ENCODE data around the gene MS4A3. TPM values are rescaled to one million over a fixed set of nuclear protein-coding genes. Genes with fewer than 3 reads are reported as not detected.
"Not testable (repeated sequence)": the region's sequence is repeated elsewhere in the genome, so short reads cannot be mapped to it uniquely, and the experiment has no call there.

Gene MS4A3
- total and polyA plus RNA-seq, 2 of the 4 experiments (the other 2 are of a cell fraction): not detected

- H3K4me1 ChIP-seq (ENCODE audit: control insufficient read depth, insufficient read depth, low read length): no peaks in the 10 kb centered on the region
- POLR2A ChIA-PET (ENCODE audit: unreplicated experiment): no interaction called here
- ATAC-seq (ENCODE audit: low read depth) (no peak), DNase-seq (no peak)
- no peak overlapping the region for H4K5ac ChIP-seq (ENCODE audit: low read depth, low read length)
- no peak overlapping the region for H2AFZ ChIP-seq (replicated peaks; ENCODE audit: low read length, poor library complexity)
- in situ Hi-C loops (cut with MboI; ENCODE audit: low sequenced_read_pairs) (no loop called here), dilution Hi-C loops (cut with HindIII; ENCODE audit: low sequenced_read_pairs, unreplicated experiment) (no loop called here), intact Hi-C loops (cut with micrococcal nuclease) (no loop called here)
- H3K9ac ChIP-seq (ENCODE audit: low read depth, low read length): no peak overlapping the region
- H4K91ac ChIP-seq (ENCODE audit: insufficient read depth, low read depth, low read length): no peak overlapping the region
- H3K18ac ChIP-seq (ENCODE audit: low read depth, low read length): no peak overlapping the region
- no peaks in the 10 kb centered on the region for H3K36me3 ChIP-seq (ENCODE audit: control insufficient read depth, insufficient read depth, low read length)
- no peak overlapping the region for H3K56ac ChIP-seq (ENCODE audit: extremely low read depth, insufficient read depth, low read length)
- H3K4me3 ChIP-seq (ENCODE audit: insufficient read depth, low read depth, low read length): no peak overlapping the region
- no peak overlapping the region for H2AK9ac ChIP-seq (replicated peaks; ENCODE audit: low read depth, low read length, poor library complexity)
- 20% methylated on average over 1 of the region's 8 CpGs; no CpG with 5 or more reads in 1 of the 2 experiments for WGBS, 2 experiments (ENCODE audit: extremely low coverage in 2 of 2, insufficient read length in 1 of 2)
- no peak overlapping the region for H2BK5ac ChIP-seq (ENCODE audit: low read depth, low read length, poor library complexity, severe bottlenecking)
- H3K23ac ChIP-seq (ENCODE audit: low read depth, low read length): no peak overlapping the region
- no peak overlapping the region for H2AK5ac ChIP-seq (ENCODE audit: low read depth, low read length)
- H3K79me1 ChIP-seq (ENCODE audit: low read depth in 1 of 2, low read length in 2 of 2): no peaks in the 10 kb centered on the region
- H2BK20ac ChIP-seq (ENCODE audit: low read depth, low read length): no peak overlapping the region
- H3K27me3 ChIP-seq (ENCODE audit: control insufficient read depth, insufficient read depth, low read length): no peaks in the 10 kb centered on the region
- CTCF ChIA-PET: no interaction called here
- no peak overlapping the region for H2BK120ac ChIP-seq (ENCODE audit: low read depth, low read length)
- H3K27ac ChIP-seq (ENCODE audit: insufficient read depth, low read length): no peak overlapping the region
- H3K9me1 ChIP-seq (ENCODE audit: insufficient read depth, low read length): no peaks in the 10 kb centered on the region
- H3K4me2 ChIP-seq (ENCODE audit: low read depth, low read length): no peak overlapping the region
- TF ChIP-seq MAFK (IDR thresholded peaks at IDR 0.05; ENCODE audit: low read depth, low read length) (no peak), FOS (IDR thresholded peaks at IDR 0.05; ENCODE audit: low read depth, low read length) (no peak), MXI1 (IDR thresholded peaks at IDR 0.05; ENCODE audit: borderline replicate concordance, low read depth, low read length) (no peak), SMC3 (IDR thresholded peaks at IDR 0.05; ENCODE audit: low read depth, low read length) (no peak), BHLHE40 (IDR thresholded peaks at IDR 0.05; ENCODE audit: low read depth, low read length) (no peak), CHD1 (IDR thresholded peaks at IDR 0.05; ENCODE audit: low read depth, low read length) (no peak), RCOR1 (IDR thresholded peaks at IDR 0.05; ENCODE audit: insufficient replicate concordance, low read length) (no peak), POLR2A (IDR thresholded peaks at IDR 0.05; ENCODE audit: low read depth, low read length) (no peak)
- TF ChIP-seq, protein P1, sequence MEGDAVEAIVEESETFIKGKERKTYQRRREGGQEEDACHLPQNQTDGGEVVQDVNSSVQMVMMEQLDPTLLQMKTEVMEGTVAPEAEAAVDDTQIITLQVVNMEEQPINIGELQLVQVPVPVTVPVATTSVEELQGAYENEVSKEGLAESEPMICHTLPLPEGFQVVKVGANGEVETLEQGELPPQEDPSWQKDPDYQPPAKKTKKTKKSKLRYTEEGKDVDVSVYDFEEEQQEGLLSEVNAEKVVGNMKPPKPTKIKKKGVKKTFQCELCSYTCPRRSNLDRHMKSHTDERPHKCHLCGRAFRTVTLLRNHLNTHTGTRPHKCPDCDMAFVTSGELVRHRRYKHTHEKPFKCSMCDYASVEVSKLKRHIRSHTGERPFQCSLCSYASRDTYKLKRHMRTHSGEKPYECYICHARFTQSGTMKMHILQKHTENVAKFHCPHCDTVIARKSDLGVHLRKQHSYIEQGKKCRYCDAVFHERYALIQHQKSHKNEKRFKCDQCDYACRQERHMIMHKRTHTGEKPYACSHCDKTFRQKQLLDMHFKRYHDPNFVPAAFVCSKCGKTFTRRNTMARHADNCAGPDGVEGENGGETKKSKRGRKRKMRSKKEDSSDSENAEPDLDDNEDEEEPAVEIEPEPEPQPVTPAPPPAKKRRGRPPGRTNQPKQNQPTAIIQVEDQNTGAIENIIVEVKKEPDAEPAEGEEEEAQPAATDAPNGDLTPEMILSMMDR (conservative IDR thresholded peaks at IDR 0.05; ENCODE audit: low read depth, low read length): no peak
- H3K14ac ChIP-seq (replicated peaks; ENCODE audit: low read depth, low read length): no peak overlapping the region
- H4K20me1 ChIP-seq (ENCODE audit: insufficient read depth, low read length): no peaks in the 10 kb centered on the region
- H3K4ac ChIP-seq (ENCODE audit: low read depth, low read length): no peak overlapping the region
- H2BK15ac ChIP-seq (ENCODE audit: low read depth, low read length): no peak overlapping the region
- no peaks in the 10 kb centered on the region; the same call in none of the 2 replicates for H3K9me3 ChIP-seq (ENCODE audit: control insufficient read depth, insufficient read depth, low read length)
- H4K8ac ChIP-seq (ENCODE audit: low read depth in 2 of 2, low read length in 2 of 2): no peak overlapping the region
- no TSS peak for BruUV-seq (replicated peaks)
Observed at GRCh38 chr11:60018058-60018457, 38.4 kb upstream of the MS4A3 start.

- H2BK20ac ChIP-seq (ENCODE audit: low read depth, low read length); DNase-seq; intact Hi-C loops (cut with micrococcal nuclease); H2AK5ac ChIP-seq (ENCODE audit: low read depth, low read length); H3K14ac ChIP-seq (replicated peaks; ENCODE audit: low read depth, low read length); H2AK9ac ChIP-seq (replicated peaks; ENCODE audit: low read depth, low read length, poor library complexity); dilution Hi-C loops (cut with HindIII; ENCODE audit: low sequenced_read_pairs, unreplicated experiment); CTCF ChIA-PET; H2AFZ ChIP-seq (replicated peaks; ENCODE audit: low read length, poor library complexity); H4K91ac ChIP-seq (ENCODE audit: insufficient read depth, low read depth, low read length); H3K9ac ChIP-seq (ENCODE audit: low read depth, low read length); H3K4me2 ChIP-seq (ENCODE audit: low read depth, low read length); H3K23ac ChIP-seq (ENCODE audit: low read depth, low read length); H4K20me1 ChIP-seq (ENCODE audit: insufficient read depth, low read length); H3K36me3 ChIP-seq (ENCODE audit: control insufficient read depth, insufficient read depth, low read length); H4K5ac ChIP-seq (ENCODE audit: low read depth, low read length); ATAC-seq (ENCODE audit: low read depth); H3K4ac ChIP-seq (ENCODE audit: low read depth, low read length); H3K18ac ChIP-seq (ENCODE audit: low read depth, low read length); H3K9me1 ChIP-seq (ENCODE audit: insufficient read depth, low read length); H3K4me1 ChIP-seq (ENCODE audit: control insufficient read depth, insufficient read depth, low read length); H3K79me1 ChIP-seq (ENCODE audit: low read depth in 1 of 2, low read length in 2 of 2); H3K4me3 ChIP-seq (ENCODE audit: insufficient read depth, low read depth, low read length); H3K27ac ChIP-seq (ENCODE audit: insufficient read depth, low read length); H3K56ac ChIP-seq (ENCODE audit: extremely low read depth, insufficient read depth, low read length); H2BK5ac ChIP-seq (ENCODE audit: low read depth, low read length, poor library complexity, severe bottlenecking); H2BK120ac ChIP-seq (ENCODE audit: low read depth, low read length); H3K27me3 ChIP-seq (ENCODE audit: control insufficient read depth, insufficient read depth, low read length); H4K8ac ChIP-seq (ENCODE audit: low read depth in 2 of 2, low read length in 2 of 2); BruUV-seq (replicated peaks); H2BK15ac ChIP-seq (ENCODE audit: low read depth, low read length); in situ Hi-C loops (cut with MboI; ENCODE audit: low sequenced_read_pairs); H3K9me3 ChIP-seq (ENCODE audit: control insufficient read depth, insufficient read depth, low read length); POLR2A ChIA-PET (ENCODE audit: unreplicated experiment): not testable (repeated sequence)
- WGBS, 2 experiments (ENCODE audit: extremely low coverage in 2 of 2, insufficient read length in 1 of 2): 76% methylated on average over 12 of the region's 27 CpGs; no CpG with 5 or more reads in 1 of the 2 experiments
Observed at GRCh38 chr11:60020376-60020775, 36.1 kb upstream of the MS4A3 start.
